Measurements from ENCODE around the gene TP53BP1. TPM values are rescaled to one million over a fixed set of nuclear protein-coding genes. Genes with fewer than 3 reads are reported as not detected.

TP53BP1 gene
- total and polyA plus RNA-seq, 2 of the 13 experiments (the other 11 are each of a cell fraction or from before 2014, with no cell fraction given), result 17.1 to 17.4 TPM

- TF ChIP-seq FOXO4 (CRISPR knock-in tag; conservative IDR thresholded peaks at IDR 0.05) (no peak), CCDC6 (CRISPR knock-in tag; IDR thresholded peaks at IDR 0.05) (no peak; the same call in 1 of the 2 replicates), GZF1 (CRISPR knock-in tag; IDR thresholded peaks at IDR 0.05) (peak; percentile 45; the same call in 1 of the 2 replicates), ZNF570 (CRISPR knock-in tag; IDR thresholded peaks at IDR 0.05; ENCODE audit: borderline replicate concordance) (no peak), HOMEZ (CRISPR knock-in tag; IDR thresholded peaks at IDR 0.05; ENCODE audit: low read depth) (no peak), ZNF619 (CRISPR knock-in tag; IDR thresholded peaks at IDR 0.05) (peak; percentile 91; the same call in 1 of the 2 replicates), RFXANK (CRISPR knock-in tag; IDR thresholded peaks at IDR 0.05) (no peak), MTA1 (CRISPR knock-in tag; IDR thresholded peaks at IDR 0.05; ENCODE audit: borderline replicate concordance) (0 out of 2 replicates have a peak, but pooled peaks have one; percentile 67), MZF1 (CRISPR knock-in tag; IDR thresholded peaks at IDR 0.05; ENCODE audit: borderline replicate concordance) (peak; percentile 72; the same call in 1 of the 2 replicates), ZNF256 (CRISPR knock-in tag; conservative IDR thresholded peaks at IDR 0.05) (no peak; the same call in 1 of the 2 replicates), ZNF652 (CRISPR knock-in tag; IDR thresholded peaks at IDR 0.05; ENCODE audit: borderline replicate concordance, low read depth) (no peak), HMGA1 (CRISPR knock-in tag; conservative IDR thresholded peaks at IDR 0.05) (no peak), JUN (CRISPR knock-in tag; IDR thresholded peaks at IDR 0.05) (0 out of 2 replicates have a peak, but pooled peaks have one; percentile 42), ZSCAN22 (CRISPR knock-in tag; IDR thresholded peaks at IDR 0.05) (peak; percentile 60; the same call in 1 of the 2 replicates), CSRNP1 (CRISPR knock-in tag; IDR thresholded peaks at IDR 0.05) (peak; percentile 75; the same call in 1 of the 2 replicates), ARID3A (IDR thresholded peaks at IDR 0.05; ENCODE audit: low read depth, low read length) (no peak), ZNF563 (CRISPR knock-in tag; IDR thresholded peaks at IDR 0.05) (0 out of 2 replicates have a peak, but pooled peaks have one; percentile 70), HOXA9 (CRISPR knock-in tag; IDR thresholded peaks at IDR 0.05; ENCODE audit: borderline replicate concordance) (no peak; the same call in 1 of the 2 replicates), ZFP41 (CRISPR knock-in tag; IDR thresholded peaks at IDR 0.05; ENCODE audit: borderline replicate concordance) (no peak; the same call in 1 of the 2 replicates), ZMYM2 (CRISPR knock-in tag; IDR thresholded peaks at IDR 0.05) (no peak), SMYD3 (CRISPR knock-in tag; IDR thresholded peaks at IDR 0.05) (no peak)
Observed at GRCh38 chr15:43370975-43371974, 121.7 kb downstream of the TP53BP1 start, which contains the start of the genes TUBGCP4 and ZSCAN29 (continued).

All from HepG2 (cell line).